ENCODE data around the gene SMYD1. TPM values are rescaled to one million over a fixed set of nuclear protein-coding genes. Genes with fewer than 3 reads are reported as not detected.

Gene SMYD1
- total RNA-seq, 2 experiments from 2014 or later = not detected

GRCh38 chr2:88071365-88071764, 3.7 kb downstream of the SMYD1 start:
- no peaks in the 10 kb centered on the region for H3K4me1 Mint-ChIP-seq (ENCODE audit: low read depth)
- H3K4me3 Mint-ChIP-seq = no peak overlapping the region
- no peak overlapping the region for H3K27ac Mint-ChIP-seq
- TF ChIP-seq CTCF (IDR thresholded peaks at IDR 0.05) = no peak
- no peaks in the 10 kb centered on the region for H3K9me3 Mint-ChIP-seq
- ATAC-seq (no peak), DNase-seq (no peak)
- H3K36me3 Mint-ChIP-seq (ENCODE audit: low read depth) = no peaks in the 10 kb centered on the region
- intact Hi-C loops (cut with micrococcal nuclease) = no loop called here
- ChIA-PET POLR2A (no interaction called here), CTCF (interaction anchor here (1.2 to 4.1 kb wide), 2 partner anchors 11 to 89 kb away, joined by 4 to 19 read pairs; no protein-coding TSS in a partner anchor)
- no peaks in the 10 kb centered on the region for H3K27me3 Mint-ChIP-seq

- ATAC-seq = no peak
- ChIA-PET POLR2A (no interaction called here), CTCF (interaction anchor here (2.5 kb wide), 1 partner anchor 13 kb away, joined by 14 read pairs; no protein-coding TSS in a partner anchor)
- Mint-ChIP-seq H3K4me3 (no peak overlapping the region), H3K27ac (no peak overlapping the region), H3K36me3 (ENCODE audit: low read depth) (no peaks in the 10 kb centered on the region), H3K27me3 (no peaks in the 10 kb centered on the region), H3K9me3 (no peaks in the 10 kb centered on the region), H3K4me1 (ENCODE audit: low read depth) (no peaks in the 10 kb centered on the region)
- no peak for DNase-seq
- intact Hi-C loops (cut with micrococcal nuclease) = no loop called here
- TF ChIP-seq CTCF (IDR thresholded peaks at IDR 0.05) = no peak
Observed at GRCh38 chr2:88074150-88074549, 6.5 kb downstream of the SMYD1 start.

GRCh38 chr2:88074854-88075292, 7.2 kb downstream of the SMYD1 start:
- DNase-seq = no peak
- ChIA-PET CTCF (interaction anchor here (2.5 kb wide), 1 partner anchor 14 kb away, joined by 14 read pairs; no protein-coding TSS in a partner anchor), POLR2A (no interaction called here)
- Mint-ChIP-seq H3K27ac (no peak overlapping the region), H3K9me3 (no peaks in the 10 kb centered on the region), H3K4me1 (ENCODE audit: low read depth) (no peaks in the 10 kb centered on the region), H3K4me3 (no peak overlapping the region), H3K27me3 (no peaks in the 10 kb centered on the region), H3K36me3 (ENCODE audit: low read depth) (no peaks in the 10 kb centered on the region)
- intact Hi-C loops (cut with micrococcal nuclease) = no loop called here
- no peak for TF ChIP-seq CTCF (IDR thresholded peaks at IDR 0.05)
- ATAC-seq = no peak

GRCh38 chr2:88077080-88077479, 9.5 kb downstream of the SMYD1 start:
- intact Hi-C loops (cut with micrococcal nuclease) = no loop called here
- POLR2A ChIA-PET = no interaction called here
- CTCF ChIA-PET = interaction anchor here (2.1 kb wide), 1 partner anchor 17 kb away, joined by 8 read pairs; no protein-coding TSS in a partner anchor
- Mint-ChIP-seq H3K27ac (no peak overlapping the region), H3K4me1 (ENCODE audit: low read depth) (no peaks in the 10 kb centered on the region), H3K4me3 (no peak overlapping the region), H3K36me3 (ENCODE audit: low read depth) (no peaks in the 10 kb centered on the region), H3K27me3 (no peaks in the 10 kb centered on the region), H3K9me3 (no peaks in the 10 kb centered on the region)
- ATAC-seq = no peak
- no peak for DNase-seq
- TF ChIP-seq CTCF (IDR thresholded peaks at IDR 0.05) = no peak

GRCh38 chr2:88078643-88079172, 11.1 kb downstream of the SMYD1 start:
- Mint-ChIP-seq H3K4me3 (no peak overlapping the region), H3K36me3 (ENCODE audit: low read depth) (no peaks in the 10 kb centered on the region), H3K4me1 (ENCODE audit: low read depth) (no peaks in the 10 kb centered on the region), H3K27me3 (no peaks in the 10 kb centered on the region), H3K27ac (no peak overlapping the region), H3K9me3 (no peaks in the 10 kb centered on the region)
- ChIA-PET POLR2A (no interaction called here), CTCF (interaction anchor here (2.1 kb wide), 1 partner anchor 18 kb away, joined by 8 read pairs; no protein-coding TSS in a partner anchor)
- ATAC-seq (no peak), DNase-seq (no peak)
- intact Hi-C loops (cut with micrococcal nuclease) = no loop called here
- no peak for TF ChIP-seq CTCF (IDR thresholded peaks at IDR 0.05)

Measured in activated CD8-positive, alpha-beta T cell treated with anti-CD3 and anti-CD28 coated beads for 36 hours (primary cell).